Fibroblast of lung (primary cell): Measurements from ENCODE around the gene GARIN5B.

Experiments
- EZH2 ChIP-seq: IDR thresholded peaks from 2 replicates; pipeline ENCODE4 v1.5.1; 2012; ENCODE audit warnings: low read length, control low read depth, mild to moderate bottlenecking; ENCODE audit errors: missing control alignments
- TF ChIP-seq, protein P1 (sequence below), 2 donors: IDR thresholded peaks in 1 of 2; conservative IDR thresholded peaks in 1 of 2; 1 replicate in 1 of 2; 2 replicates in 1 of 2; pipeline ENCODE4 v1.5.1; 2011 to 2012; ENCODE audit warnings: low read length in 2 of 2, control low read depth in 1 of 2, inconsistent platforms in 1 of 2, low read depth in 1 of 2, mild to moderate bottlenecking in 1 of 2

DNA sequence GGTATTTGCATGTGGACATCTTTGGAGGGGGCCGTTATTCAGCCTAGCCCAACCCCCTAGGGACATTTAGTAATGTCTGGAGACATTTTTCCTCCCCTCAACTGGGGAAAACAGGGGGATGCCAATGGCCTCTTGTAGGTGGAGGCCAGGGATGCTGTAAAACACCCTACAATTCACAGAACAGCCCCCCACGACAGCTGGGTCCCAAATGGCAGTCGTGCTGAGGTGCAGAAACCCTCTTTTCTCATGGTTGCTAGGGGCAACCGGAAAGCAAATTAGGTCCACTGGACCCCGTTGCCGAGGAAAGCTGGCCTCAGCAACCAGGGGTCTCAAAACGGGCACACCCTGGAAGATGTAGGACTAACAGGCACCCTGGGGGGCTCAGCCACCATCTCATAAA lies 52.6 kb downstream of the GARIN5B start:
- TF ChIP-seq, protein P1, sequence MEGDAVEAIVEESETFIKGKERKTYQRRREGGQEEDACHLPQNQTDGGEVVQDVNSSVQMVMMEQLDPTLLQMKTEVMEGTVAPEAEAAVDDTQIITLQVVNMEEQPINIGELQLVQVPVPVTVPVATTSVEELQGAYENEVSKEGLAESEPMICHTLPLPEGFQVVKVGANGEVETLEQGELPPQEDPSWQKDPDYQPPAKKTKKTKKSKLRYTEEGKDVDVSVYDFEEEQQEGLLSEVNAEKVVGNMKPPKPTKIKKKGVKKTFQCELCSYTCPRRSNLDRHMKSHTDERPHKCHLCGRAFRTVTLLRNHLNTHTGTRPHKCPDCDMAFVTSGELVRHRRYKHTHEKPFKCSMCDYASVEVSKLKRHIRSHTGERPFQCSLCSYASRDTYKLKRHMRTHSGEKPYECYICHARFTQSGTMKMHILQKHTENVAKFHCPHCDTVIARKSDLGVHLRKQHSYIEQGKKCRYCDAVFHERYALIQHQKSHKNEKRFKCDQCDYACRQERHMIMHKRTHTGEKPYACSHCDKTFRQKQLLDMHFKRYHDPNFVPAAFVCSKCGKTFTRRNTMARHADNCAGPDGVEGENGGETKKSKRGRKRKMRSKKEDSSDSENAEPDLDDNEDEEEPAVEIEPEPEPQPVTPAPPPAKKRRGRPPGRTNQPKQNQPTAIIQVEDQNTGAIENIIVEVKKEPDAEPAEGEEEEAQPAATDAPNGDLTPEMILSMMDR (conservative IDR thresholded peaks at IDR 0.05 in 1 of 2, IDR thresholded peaks at IDR 0.05 in 1 of 2; ENCODE audit: low read depth in 1 of 2, low read length in 2 of 2): no peak
- TF ChIP-seq EZH2: no peak
